Liver (tissue), 9 donors: Measurements from ENCODE around the gene FALEC. TPM values are rescaled to one million over a fixed set of nuclear protein-coding genes. Genes with fewer than 3 reads are reported as not detected.

Experiments
- DNase-seq: peaks from one replicate; pipeline ENCODE4 v3.0.0-alpha.2; 2017; ENCODE audit warnings: low spot score
- H3K27ac ChIP-seq, 2 donors: one replicate each; pipeline ENCODE4 v1.7.0; 2013; ENCODE audit warnings: inconsistent platforms in 2 of 2, low read length in 2 of 2, control low read depth in 1 of 2, low read depth in 1 of 2, mild to moderate bottlenecking in 1 of 2
- H3K27me3 ChIP-seq, 4 donors: one replicate each; pipeline versions ENCODE4 v1.6.1 to v1.7.0; 2013; ENCODE audit warnings: low read length in 3 of 4, inconsistent platforms in 1 of 4, mild to moderate bottlenecking in 1 of 4, moderate library complexity in 1 of 4; ENCODE audit not compliant: control insufficient read depth in 4 of 4, insufficient read depth in 4 of 4
- H3K36me3 ChIP-seq, 4 donors: one replicate each; pipeline versions ENCODE4 v1.6.1 to v1.7.0; 2013; ENCODE audit warnings: low read length in 3 of 4, mild to moderate bottlenecking in 3 of 4, low read depth in 1 of 4, moderate library complexity in 1 of 4; ENCODE audit not compliant: control insufficient read depth in 4 of 4, insufficient read depth in 3 of 4
- H3K4me1 ChIP-seq, 4 donors: one replicate each; pipeline versions ENCODE4 v1.6.1 to v1.7.0; 2013; ENCODE audit warnings: low read length in 3 of 4, mild to moderate bottlenecking in 3 of 4, moderate library complexity in 1 of 4; ENCODE audit not compliant: control insufficient read depth in 4 of 4, insufficient read depth in 4 of 4
- H3K4me3 ChIP-seq, 3 donors: one replicate each; pipeline versions ENCODE4 v1.6.1 to v1.7.0; 2013; ENCODE audit warnings: low read length in 3 of 3, control low read depth in 1 of 3, low read depth in 1 of 3, mild to moderate bottlenecking in 1 of 3
- H3K9ac ChIP-seq, 2 donors: one replicate each; pipeline ENCODE4 v1.7.0; 2013; ENCODE audit warnings: low read length in 2 of 2, mild to moderate bottlenecking in 2 of 2, moderate library complexity in 2 of 2, control low read depth in 1 of 2, low read depth in 1 of 2
- H3K9me3 ChIP-seq, 4 donors: one replicate each; pipeline versions ENCODE4 v1.6.1 to v1.7.0; 2013; ENCODE audit warnings: low read length in 3 of 4; ENCODE audit not compliant: control insufficient read depth in 4 of 4
- EGR1 ChIP-seq, 2 donors: IDR thresholded peaks; 2 replicates each; pipeline ENCODE4 v1.6.1; 2016 to 2018; ENCODE audit warnings: antibody characterized with exemption in 2 of 2, low read depth in 2 of 2
- FOXA1 ChIP-seq: IDR thresholded peaks from 2 replicates; pipeline ENCODE4 v1.6.1; 2016; ENCODE audit warnings: antibody characterized with exemption
- GABPA ChIP-seq, 2 donors: IDR thresholded peaks in 1 of 2; conservative IDR thresholded peaks in 1 of 2; 2 replicates each; pipeline ENCODE4 v1.6.1; 2016; ENCODE audit warnings: antibody characterized with exemption in 2 of 2, mild to moderate bottlenecking in 1 of 2, moderate library complexity in 1 of 2
- HNF4A ChIP-seq, 2 donors: conservative IDR thresholded peaks; 2 replicates each; pipeline ENCODE4 v1.6.1; 2016; ENCODE audit warnings: antibody characterized with exemption in 2 of 2, mild to moderate bottlenecking in 2 of 2
- HNF4G ChIP-seq: IDR thresholded peaks from 2 replicates; pipeline ENCODE4 v1.6.1; 2016; ENCODE audit warnings: antibody characterized with exemption
- JUND ChIP-seq, 2 donors: IDR thresholded peaks; 2 replicates each; pipeline ENCODE4 v1.6.1; 2016; ENCODE audit warnings: antibody characterized with exemption in 2 of 2
- NR2F2 ChIP-seq: IDR thresholded peaks from 2 replicates; pipeline ENCODE4 v1.6.1; 2016; ENCODE audit warnings: antibody characterized with exemption
- RAD21 ChIP-seq, 2 donors: IDR thresholded peaks; 2 replicates each; pipeline ENCODE4 v1.6.1; 2016; ENCODE audit warnings: antibody characterized with exemption in 2 of 2, mild to moderate bottlenecking in 2 of 2
- REST ChIP-seq: IDR thresholded peaks from 2 replicates; pipeline ENCODE4 v1.6.1; 2016; ENCODE audit warnings: antibody characterized with exemption, mild to moderate bottlenecking
- RXRA ChIP-seq, 2 donors: IDR thresholded peaks; 2 replicates each; pipeline ENCODE4 v1.6.1; 2017 to 2018; ENCODE audit warnings: antibody characterized with exemption in 2 of 2, mild to moderate bottlenecking in 1 of 2
- SP1 ChIP-seq: IDR thresholded peaks from 2 replicates; pipeline ENCODE4 v1.6.1; 2018; ENCODE audit warnings: antibody characterized with exemption, mild to moderate bottlenecking
- TAF1 ChIP-seq: conservative IDR thresholded peaks from 2 replicates; pipeline ENCODE4 v1.6.1; 2016; ENCODE audit warnings: antibody characterized with exemption, mild to moderate bottlenecking
- YY1 ChIP-seq: IDR thresholded peaks from 2 replicates; pipeline ENCODE4 v1.6.1; 2016; ENCODE audit warnings: antibody characterized with exemption, mild to moderate bottlenecking
- ZBTB33 ChIP-seq: IDR thresholded peaks from 2 replicates; pipeline ENCODE4 v1.6.1; 2016; ENCODE audit warnings: antibody characterized with exemption
- WGBS: extraction: QIAGEN DNeasy Blood & Tissue Kit; methylation state at CpG from one replicate; pipeline ENCODE4 v1.1.7; 2013; 5-methylcytosine and 5-hydroxymethylcytosine counted together
- polyA plus RNA-seq, 2 donors: library from polyadenylated mRNA; stranded (reverse) in 1 of 2; unstranded in 1 of 2; fragments of 200-250 nt in 1 of 2; fragments of >200 nt in 1 of 2; fragmentation: Nextera tagmentation in 1 of 2; extraction: Ambion mirVana in 1 of 2; gene quantifications; one replicate each; pipeline versions ENCODE4 v1.2.1 to v1.2.3, GENCODE V29; 2013 to 2015
- total RNA-seq, 2 donors: library from RNA; depleted of rRNA; stranded (reverse); fragments of >200 nt; gene quantifications; one replicate each; pipeline ENCODE4 v1.2.3, GENCODE V29; 2014
- TF ChIP-seq, protein P1 (sequence below): IDR thresholded peaks from 2 replicates; pipeline ENCODE4 v1.6.1; 2016; ENCODE audit warnings: antibody characterized with exemption
- TF ChIP-seq, protein P2 (sequence below): IDR thresholded peaks from 2 replicates; pipeline ENCODE4 v1.6.1; 2016; ENCODE audit warnings: antibody characterized with exemption
- donor health status: healthy.
- donor health status: healthy.
- donor health status: healthy.
- donor health status: healthy.
- donor health status: healthy.

FALEC gene
- total and polyA plus RNA-seq, 4 donors = not detected

GRCh38 chr1:150579110-150579944, 63.8 kb downstream of the FALEC start, which contains the start of gene MCL1:
Gene MCL1 (minus strand): TSS chr1:150579610. CDS start chr1:150579530, 80 bp downstream.
- no peak for TF ChIP-seq FOXA1
- TF ChIP-seq TAF1 = peak; percentile 99
- TF ChIP-seq GABPA (IDR thresholded peaks at IDR 0.05 in 1 of 2, conservative IDR thresholded peaks at IDR 0.05 in 1 of 2) = peak; percentile 63 to 80
- peak; percentile 52 for TF ChIP-seq NR2F2
- TF ChIP-seq EGR1 (IDR thresholded peaks at IDR 0.05; ENCODE audit: low read depth in 2 of 2) = peak; percentile 39 to 76
- TF ChIP-seq YY1 = peak; percentile 54
- TF ChIP-seq JUND (IDR thresholded peaks at IDR 0.05) = no peak
- TF ChIP-seq HNF4A (conservative IDR thresholded peaks at IDR 0.05) = peak in 1 of 2 donors; percentile 18
- TF ChIP-seq REST = peak; percentile 96
- no peak for TF ChIP-seq HNF4G
- peak in 1 of 2 donors; percentile 58 for TF ChIP-seq RXRA (IDR thresholded peaks at IDR 0.05)
- TF ChIP-seq, protein P1, sequence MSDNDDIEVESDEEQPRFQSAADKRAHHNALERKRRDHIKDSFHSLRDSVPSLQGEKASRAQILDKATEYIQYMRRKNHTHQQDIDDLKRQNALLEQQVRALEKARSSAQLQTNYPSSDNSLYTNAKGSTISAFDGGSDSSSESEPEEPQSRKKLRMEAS = peak; percentile 32
- TF ChIP-seq, protein P2, sequence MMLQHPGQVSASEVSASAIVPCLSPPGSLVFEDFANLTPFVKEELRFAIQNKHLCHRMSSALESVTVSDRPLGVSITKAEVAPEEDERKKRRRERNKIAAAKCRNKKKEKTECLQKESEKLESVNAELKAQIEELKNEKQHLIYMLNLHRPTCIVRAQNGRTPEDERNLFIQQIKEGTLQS = peak; percentile 48
- TF ChIP-seq ZBTB33 = peak; percentile 16
- TF ChIP-seq SP1 = peak; percentile 74
- TF ChIP-seq RAD21 (IDR thresholded peaks at IDR 0.05) = peak; percentile 28 to 35
- no peaks in the 10 kb centered on the region for H3K9me3 ChIP-seq
- under 1% methylated on average over 94 of the region's 94 CpGs for WGBS

More at GRCh38 chr1:150579110-150579944, 63.8 kb downstream of the FALEC start, which contains the start of gene MCL1:
- Histone ChIP-seq H3K4me1 (peaks cover 5 to 27% (median 13%) of the 10 kb centered on the region in 4 donors), H3K9ac (peak within 1 kb of the TSS; percentile 99 to 100), H3K27me3 (no peaks in the 10 kb centered on the region), H3K4me3 (peak within 1 kb of the TSS; percentile 78 to 100 (median 81)), H3K27ac (peak within 1 kb of the TSS; percentile 96 to 99), H3K36me3 (peaks cover 3 to 26% (median 18%) of the 10 kb centered on the region in 4 donors)
- DNase-seq = peak; percentile 89
